GM12865 (cell line): Measurements from ENCODE around the gene S1PR4.

Experiments
- DNase-seq: peaks from one replicate; pipeline ENCODE4 v3.0.0; 2010; ENCODE audit warnings: low read depth
- H3K4me3 ChIP-seq: 2 replicates; pipeline ENCODE4 v1.5.1; 2011; ENCODE audit warnings: mild to moderate bottlenecking, low read depth, low read length, control low read depth
- CTCF ChIP-seq: IDR thresholded peaks from 2 replicates; pipeline ENCODE4 v1.5.1; 2011; ENCODE audit warnings: low read length, control low read depth, low read depth, inconsistent platforms; ENCODE audit not compliant: insufficient read depth; ENCODE audit errors: missing control alignments

Gene S1PR4

GRCh38 chr19:3146677-3147100 is 31.9 kb upstream of the S1PR4 start:
- no peak overlapping the region for H3K4me3 ChIP-seq
- DNase-seq: peak; percentile 43
- TF ChIP-seq CTCF: peak; percentile 78

GRCh38 chr19:3148503-3148902 is 30.1 kb upstream of the S1PR4 start:
- DNase-seq: no peak
- no peak for TF ChIP-seq CTCF
- H3K4me3 ChIP-seq: no peak overlapping the region

- H3K4me3 ChIP-seq: no peak overlapping the region
- no peak for TF ChIP-seq CTCF
- no peak for DNase-seq
Measured at GRCh38 chr19:3149089-3149488, 29.5 kb upstream of the S1PR4 start.

- no peak for DNase-seq
- H3K4me3 ChIP-seq: no peak overlapping the region
- TF ChIP-seq CTCF: no peak
Measured at GRCh38 chr19:3149526-3150505, 28.8 kb upstream of the S1PR4 start.

- no peak for TF ChIP-seq CTCF
- no peak for DNase-seq
- H3K4me3 ChIP-seq: no peak overlapping the region
Measured at GRCh38 chr19:3150739-3151329, 27.7 kb upstream of the S1PR4 start.

GRCh38 chr19:3151563-3152418 is 26.8 kb upstream of the S1PR4 start:
- H3K4me3 ChIP-seq: no peak overlapping the region
- TF ChIP-seq CTCF: no peak
- no peak for DNase-seq
